Ureter (tissue), 1 donor: Measurements from ENCODE around the gene TRMT112. TPM values are rescaled to one million over a fixed set of nuclear protein-coding genes. Genes with fewer than 3 reads are reported as not detected.

Experiments used
- DNase-seq: peaks from one replicate; pipeline ENCODE4 v3.0.0-alpha.2; 2020; ENCODE audit warnings: low spot score
- total RNA-seq: library from RNA; stranded (reverse); gene quantifications from one replicate; pipeline ENCODE4 v1.2.4, GENCODE V29; 2023
- donor health status: DM: yes; HTN: yes; CAD: no.

TRMT112 gene
- total RNA-seq, 1 donor from 2014 or later = 156 TPM

GRCh38 chr11:64351136-64351631 is 33.8 kb upstream of the TRMT112 start:
- no peak for DNase-seq

DNA sequence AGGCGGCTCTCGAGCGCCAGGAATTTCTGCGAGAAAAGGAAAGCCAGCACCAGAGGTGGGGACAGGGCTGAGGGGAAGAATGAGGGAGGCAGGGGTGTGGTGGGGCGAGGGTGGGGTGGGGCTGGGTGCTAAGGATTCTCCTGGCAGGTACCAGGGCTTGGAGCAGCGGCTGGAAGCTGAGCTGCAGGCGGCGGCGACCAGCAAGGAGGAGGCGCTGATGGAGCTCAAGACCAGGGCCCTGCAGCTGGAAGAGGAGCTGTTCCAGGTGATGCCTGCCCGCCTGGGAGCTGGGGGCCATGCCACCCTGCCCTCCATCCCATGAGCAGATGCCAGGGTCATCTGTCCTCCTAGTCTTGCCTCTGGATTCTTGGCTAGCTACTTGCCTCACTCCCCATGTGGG is 32.0 kb upstream of the TRMT112 start:
- DNase-seq = no peak

GRCh38 chr11:64349025-64349387 is 31.6 kb upstream of the TRMT112 start:
- no peak for DNase-seq

DNA sequence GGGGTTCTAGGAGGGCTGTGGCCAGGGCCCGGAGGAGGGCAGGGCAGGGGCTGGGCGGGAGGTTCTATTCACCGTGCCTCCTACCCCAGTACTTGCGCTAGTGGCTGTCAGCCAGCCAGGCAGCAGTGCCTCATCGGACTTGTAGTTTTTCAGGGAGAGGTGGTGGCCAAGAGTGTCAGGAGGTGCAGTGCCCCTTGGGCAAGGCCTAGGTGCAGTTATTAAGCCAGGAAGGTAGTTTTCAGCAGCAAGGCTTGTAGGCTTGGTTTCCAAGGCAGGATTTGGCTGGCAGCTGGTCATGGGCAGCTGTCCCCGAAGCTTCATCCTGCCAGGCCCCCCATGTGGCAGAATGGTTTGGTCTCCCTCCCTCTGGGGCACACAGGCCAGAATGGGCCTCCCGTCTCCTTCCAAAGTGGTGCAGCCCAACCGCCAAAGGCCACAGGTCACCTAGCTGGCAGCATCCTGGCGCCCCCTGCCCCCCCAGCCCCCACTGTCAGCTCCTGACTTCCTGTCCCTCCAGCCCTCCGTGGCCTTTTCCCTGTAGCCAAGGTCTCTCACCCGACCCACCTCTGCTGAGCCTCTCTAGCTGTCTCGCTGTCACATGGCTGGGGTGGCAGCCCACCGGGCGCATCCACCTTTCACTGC is 31.1 kb upstream of the TRMT112 start:
- no peak for DNase-seq

DNA sequence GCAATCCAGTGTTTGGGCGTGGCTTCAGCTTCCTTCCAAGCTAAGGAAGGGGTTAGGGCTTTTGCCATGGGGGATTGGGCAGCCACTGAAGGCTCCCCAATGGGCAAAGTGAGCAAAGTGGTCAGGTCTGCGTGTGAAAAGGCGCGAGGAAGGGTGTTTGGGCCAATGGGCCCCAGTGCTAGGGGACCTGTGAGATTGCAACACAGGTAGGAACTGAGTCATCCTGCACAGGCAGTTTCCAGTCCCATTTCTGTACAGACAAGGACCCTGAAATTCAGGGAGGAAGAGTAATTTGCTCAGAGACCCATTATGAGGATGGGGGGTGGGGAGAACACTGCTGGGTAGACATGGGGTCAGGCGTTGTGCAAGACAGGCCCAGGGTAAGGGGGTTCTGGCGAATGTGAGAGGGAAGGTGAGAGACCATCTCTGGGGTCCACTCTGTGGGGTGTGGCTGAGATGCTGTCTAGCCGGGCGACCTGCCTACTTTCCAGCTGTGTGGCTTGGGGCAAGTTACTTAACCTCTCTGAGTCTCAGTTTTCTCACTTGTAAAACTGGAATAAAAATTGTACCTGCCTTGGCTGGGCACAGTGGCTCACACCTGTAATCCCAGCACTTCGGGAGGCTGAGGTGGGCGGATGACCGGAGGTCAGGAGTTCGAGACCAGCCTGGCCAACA is 30.0 kb upstream of the TRMT112 start:
- no peak for DNase-seq

- DNase-seq = no peak
These were observed 27.4 kb upstream of the TRMT112 start for GRCh38 chr11:64344787-64345186.

GRCh38 chr11:64343767-64344559 is 26.6 kb upstream of the TRMT112 start:
- DNase-seq = no peak

- DNase-seq = no peak
These were observed 25.7 kb upstream of the TRMT112 start for GRCh38 chr11:64342869-64343745.

DNA sequence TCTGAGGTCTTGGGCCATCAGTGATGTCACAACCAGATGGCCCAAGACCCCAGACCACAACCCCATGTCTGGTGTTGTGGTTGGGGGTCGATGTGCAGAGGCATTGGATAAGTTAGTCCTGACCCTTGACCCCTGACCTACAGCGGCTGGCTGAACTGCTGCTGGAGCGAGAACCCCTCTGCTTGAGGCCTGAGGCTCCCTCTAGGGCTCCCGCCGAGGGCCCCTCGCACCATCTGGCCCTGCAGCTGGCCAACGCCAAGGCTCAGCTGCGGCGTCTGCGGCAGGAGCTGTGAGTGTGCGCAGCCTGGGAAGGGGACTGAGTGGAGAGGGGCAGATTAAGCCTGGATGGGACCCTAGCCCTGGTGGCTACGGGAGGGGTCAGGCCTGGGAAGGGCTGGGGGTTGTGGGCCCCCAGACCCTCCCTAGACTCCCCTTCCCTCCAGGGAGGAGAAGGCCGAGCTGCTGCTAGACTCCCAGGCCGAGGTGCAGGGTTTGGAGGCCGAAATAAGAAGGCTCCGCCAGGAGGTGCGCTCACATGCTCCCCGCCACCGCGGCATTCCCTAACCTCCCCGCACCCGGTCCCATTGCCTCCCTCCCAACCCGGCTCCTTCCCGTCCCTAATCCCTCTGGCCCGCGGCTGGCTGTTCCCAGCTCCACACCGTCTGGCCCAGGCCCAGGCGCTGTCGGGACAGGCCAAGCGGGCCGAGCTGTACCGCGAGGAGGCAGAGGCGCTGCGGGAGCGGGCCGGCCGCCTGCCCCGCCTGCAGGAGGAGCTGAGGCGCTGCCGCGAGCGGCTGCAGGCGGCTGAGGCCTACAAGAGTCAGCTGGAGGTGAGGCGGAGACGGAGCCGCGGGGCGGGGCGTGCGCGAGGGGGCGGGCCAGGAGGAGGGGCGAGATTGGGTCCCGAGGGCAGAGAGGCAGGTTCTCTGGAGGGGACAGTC is 24.8 kb upstream of the TRMT112 start:
- peak; percentile 95 for DNase-seq

GRCh38 chr11:64341429-64341828 is 24.1 kb upstream of the TRMT112 start:
- DNase-seq = no peak

GRCh38 chr11:64340671-64341335 is 23.4 kb upstream of the TRMT112 start:
- no peak for DNase-seq

DNA sequence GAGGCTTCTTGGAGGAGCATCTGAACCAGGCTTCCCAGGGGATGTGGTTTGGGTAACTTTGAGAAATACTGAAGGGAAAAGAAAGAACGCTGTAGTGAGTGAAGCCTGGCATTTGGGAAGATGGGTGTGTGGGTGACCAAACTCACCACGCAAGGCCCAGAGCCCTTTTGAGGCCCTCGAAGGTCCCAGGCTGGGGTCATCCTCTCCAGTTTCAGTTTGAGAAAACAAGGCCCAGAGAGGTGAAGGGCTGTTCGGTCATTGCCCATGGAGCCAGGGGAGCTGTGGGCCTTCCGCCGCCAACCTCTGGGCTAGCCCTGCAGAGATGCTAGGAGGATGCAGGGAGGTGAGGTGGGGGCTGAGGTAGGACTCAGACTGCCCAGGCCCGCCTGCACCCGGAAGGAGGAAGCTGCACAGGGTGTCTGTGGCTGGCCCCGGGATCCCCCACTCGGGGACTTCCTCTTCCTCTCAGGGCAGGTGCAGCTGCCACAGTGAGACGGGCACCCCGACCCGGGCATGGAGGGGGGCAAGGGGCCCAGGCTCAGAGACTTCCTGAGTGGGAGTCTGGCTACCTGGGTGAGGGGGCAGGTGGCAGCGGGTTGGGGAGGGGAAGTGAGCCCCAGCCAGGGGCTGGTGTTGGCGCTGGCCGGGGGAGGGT is 22.5 kb upstream of the TRMT112 start, which contains the start of gene CCDC88B:
CCDC88B (plus strand) TSS at position 451 of the 655 bp plus-strand sequence; CDS start at position 514, 63 bp downstream.
- DNase-seq = peak; percentile 79

- DNase-seq = no peak
These were observed 21.9 kb upstream of the TRMT112 start for GRCh38 chr11:64339286-64339685.

DNA sequence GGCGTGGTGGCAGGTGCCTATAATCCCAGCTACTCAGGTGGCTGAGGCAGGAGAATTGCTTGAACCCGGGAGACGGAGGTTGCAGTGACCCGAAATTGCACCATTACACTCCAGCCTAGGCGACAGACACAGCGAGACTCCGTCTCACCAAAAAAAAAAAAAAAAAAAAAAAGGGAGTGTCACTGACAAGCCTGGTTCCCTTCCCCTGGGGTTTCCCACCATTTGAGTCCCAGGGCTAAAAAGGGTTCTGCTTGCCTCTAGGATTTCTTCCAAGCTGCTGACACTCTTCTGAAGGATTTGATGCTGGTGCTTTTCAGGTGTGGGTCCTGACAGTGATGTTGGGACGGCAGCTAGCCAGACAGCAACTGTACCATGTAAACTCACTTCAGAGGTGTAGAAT is 21.4 kb upstream of the TRMT112 start:
- no peak for DNase-seq

- no peak for DNase-seq
These were observed 20.3 kb upstream of the TRMT112 start for GRCh38 chr11:64337538-64338249.

DNA sequence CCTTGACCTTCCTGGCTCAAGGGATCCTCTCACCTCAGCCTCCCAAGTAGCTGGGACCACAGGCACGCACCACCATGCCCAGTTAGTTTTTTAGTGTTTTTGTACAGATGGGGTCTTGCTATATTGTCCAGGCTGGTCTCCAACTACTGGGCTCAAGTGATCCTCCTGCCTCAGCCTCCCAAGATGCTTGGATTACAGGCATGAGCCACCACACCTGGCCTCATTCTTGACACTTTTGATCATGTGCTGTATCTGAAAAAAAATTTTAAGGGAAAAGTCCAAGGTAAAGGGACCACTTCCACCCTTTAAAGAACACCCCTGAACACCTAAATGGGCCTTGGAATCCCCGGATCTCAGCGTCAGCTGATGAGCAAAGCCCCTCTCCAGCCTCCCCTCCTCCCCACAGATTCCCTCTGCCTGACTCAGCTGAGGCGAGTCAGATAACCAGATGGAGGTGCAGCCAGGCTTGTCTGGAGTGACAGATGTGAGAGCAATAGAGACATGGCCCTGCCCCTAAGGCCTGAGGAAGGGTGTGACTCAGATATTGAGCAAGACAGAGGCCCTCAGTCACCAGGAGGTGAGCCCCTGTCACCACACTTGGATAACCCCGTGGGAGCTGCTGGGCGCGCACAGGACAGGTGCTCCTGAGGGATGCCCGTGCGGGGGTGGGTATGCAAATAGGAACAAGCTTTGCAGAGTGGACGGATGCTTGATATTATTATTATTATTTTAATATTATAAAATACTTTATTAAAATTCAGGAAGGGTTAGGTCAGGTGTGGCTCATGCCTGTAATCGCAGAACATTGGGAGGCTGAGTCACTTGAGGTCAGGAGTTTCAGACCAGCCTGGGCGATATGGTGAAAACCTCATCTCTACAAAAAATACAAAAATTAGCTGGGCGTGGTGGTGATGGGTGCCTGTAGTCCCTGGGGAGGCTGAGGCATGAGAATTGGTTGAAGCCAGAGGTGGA is 17.7 kb upstream of the TRMT112 start:
- DNase-seq = peak; percentile 81

DNA sequence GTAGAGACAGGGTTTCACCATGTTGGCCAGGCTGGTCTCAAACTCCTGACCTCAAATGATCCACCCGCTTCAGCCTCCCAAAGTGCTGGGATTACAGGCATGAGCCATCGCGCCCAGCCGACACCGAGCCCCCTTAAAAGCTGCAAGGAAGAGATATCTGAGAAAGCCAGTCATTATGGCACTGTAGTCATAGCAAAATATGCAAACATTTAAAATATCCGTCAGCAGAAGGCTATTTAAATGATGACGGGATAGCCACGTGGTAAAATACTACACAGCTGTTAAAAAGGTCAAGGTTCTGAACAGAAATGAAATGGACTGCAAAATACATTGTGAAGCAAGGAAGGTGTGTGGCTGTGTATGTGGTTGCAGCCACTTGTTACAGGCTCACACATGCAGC is 16.2 kb upstream of the TRMT112 start:
- DNase-seq = no peak
